ENCODE results near the gene IFNL3.

The IFNL3 gene

GRCh38 chr19:39251846-39252245 is 7.0 kb upstream of the IFNL3 start:
- Histone ChIP-seq H3K4me3 (replicated peaks; ENCODE audit: insufficient read depth, low read length) (no peak overlapping the region), H3K27me3 (ENCODE audit: insufficient read depth, poor library complexity, severe bottlenecking) (peaks cover 12% of the 10 kb centered on the region), H3K27ac (replicated peaks) (no peak overlapping the region)
- no peak for TF ChIP-seq CTCF (IDR thresholded peaks at IDR 0.05; ENCODE audit: insufficient read depth, low read length)
- TF ChIP-seq POLR2AphosphoS5 (IDR thresholded peaks at IDR 0.05; ENCODE audit: low read depth), result no peak
- no peak for TF ChIP-seq SPI1 (IDR thresholded peaks at IDR 0.05; ENCODE audit: borderline replicate concordance, low read depth)
- TF ChIP-seq GABPA (IDR thresholded peaks at IDR 0.05; ENCODE audit: low read depth), result no peak
- no peak for TF ChIP-seq REST (IDR thresholded peaks at IDR 0.05; ENCODE audit: insufficient replicate concordance, low read depth)
- DNase-seq (ENCODE audit: low read depth in 1 of 2, low spot score in 1 of 2), result no peak

- no peak for DNase-seq (ENCODE audit: low read depth in 1 of 2, low spot score in 1 of 2)
- no peak for TF ChIP-seq GABPA (IDR thresholded peaks at IDR 0.05; ENCODE audit: low read depth)
- no peak for TF ChIP-seq REST (IDR thresholded peaks at IDR 0.05; ENCODE audit: insufficient replicate concordance, low read depth)
- TF ChIP-seq SPI1 (IDR thresholded peaks at IDR 0.05; ENCODE audit: borderline replicate concordance, low read depth), result no peak
- TF ChIP-seq POLR2AphosphoS5 (IDR thresholded peaks at IDR 0.05; ENCODE audit: low read depth), result no peak
- TF ChIP-seq CTCF (IDR thresholded peaks at IDR 0.05; ENCODE audit: insufficient read depth, low read length), result no peak
- Histone ChIP-seq H3K27me3 (ENCODE audit: insufficient read depth, poor library complexity, severe bottlenecking) (peaks cover 12% of the 10 kb centered on the region), H3K27ac (replicated peaks) (no peak overlapping the region), H3K4me3 (replicated peaks; ENCODE audit: insufficient read depth, low read length) (no peak overlapping the region)
Observed at GRCh38 chr19:39251081-39251480, 6.3 kb upstream of the IFNL3 start.

GRCh38 chr19:39248806-39249205 is 4.0 kb upstream of the IFNL3 start, which contains the start of gene IFNL4:
Gene IFNL4 (minus strand): TSS chr19:39248856.
- H3K27ac ChIP-seq (replicated peaks), result no peak within 1 kb of the TSS
- peaks cover 12% of the 10 kb centered on the region for H3K27me3 ChIP-seq (ENCODE audit: insufficient read depth, poor library complexity, severe bottlenecking)
- H3K4me3 ChIP-seq (replicated peaks; ENCODE audit: insufficient read depth, low read length), result no peak within 1 kb of the TSS
- no peak for TF ChIP-seq SPI1 (IDR thresholded peaks at IDR 0.05; ENCODE audit: borderline replicate concordance, low read depth)
- no peak for TF ChIP-seq GABPA (IDR thresholded peaks at IDR 0.05; ENCODE audit: low read depth)
- no peak for TF ChIP-seq REST (IDR thresholded peaks at IDR 0.05; ENCODE audit: insufficient replicate concordance, low read depth)
- TF ChIP-seq CTCF (IDR thresholded peaks at IDR 0.05; ENCODE audit: insufficient read depth, low read length), result no peak
- no peak for TF ChIP-seq POLR2AphosphoS5 (IDR thresholded peaks at IDR 0.05; ENCODE audit: low read depth)
- no peak for DNase-seq (ENCODE audit: low read depth in 1 of 2, low spot score in 1 of 2)

Data from HL-60 (cell line).